ENCODE data around the gene SLAMF1. TPM values are rescaled to one million over a fixed set of nuclear protein-coding genes. Genes with fewer than 3 reads are reported as not detected.
"Not testable (repeated sequence)": the region's sequence is repeated elsewhere in the genome, so short reads cannot be mapped to it uniquely, and the experiment has no call there.

Gene SLAMF1
- total RNA-seq, 1 experiment from 2014 or later = not detected

DNA sequence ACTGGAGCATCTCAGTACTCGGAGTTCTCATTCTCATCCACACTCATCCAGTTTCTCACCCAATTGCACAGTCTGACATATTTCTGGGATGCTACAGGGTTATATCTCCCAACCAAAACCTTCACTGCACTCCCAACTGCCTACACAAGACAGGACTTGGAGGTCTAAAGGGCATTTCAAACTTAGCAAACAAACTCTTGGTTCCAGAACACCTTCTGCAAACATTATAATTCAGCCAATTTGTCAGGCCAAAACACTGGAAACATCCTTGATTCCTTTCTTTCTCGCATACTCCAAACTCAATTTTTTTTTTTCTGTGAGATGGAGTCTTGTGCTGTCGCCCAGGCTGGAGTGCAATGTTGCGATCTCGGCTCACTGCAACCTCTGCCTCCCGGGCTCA, 7.9 kb downstream of the SLAMF1 start:
- no peak for DNase-seq
- H3K27ac ChIP-seq = no peak overlapping the region
- H3K36me3 ChIP-seq = no peaks in the 10 kb centered on the region
- H3K9me3 ChIP-seq (replicated peaks) = no peaks in the 10 kb centered on the region
- H3K4me3 ChIP-seq = no peak overlapping the region
- H3K27me3 ChIP-seq = no peaks in the 10 kb centered on the region
- peaks cover 4% of the 10 kb centered on the region; the same call in 1 of the 2 replicates for H3K4me1 ChIP-seq

DNA sequence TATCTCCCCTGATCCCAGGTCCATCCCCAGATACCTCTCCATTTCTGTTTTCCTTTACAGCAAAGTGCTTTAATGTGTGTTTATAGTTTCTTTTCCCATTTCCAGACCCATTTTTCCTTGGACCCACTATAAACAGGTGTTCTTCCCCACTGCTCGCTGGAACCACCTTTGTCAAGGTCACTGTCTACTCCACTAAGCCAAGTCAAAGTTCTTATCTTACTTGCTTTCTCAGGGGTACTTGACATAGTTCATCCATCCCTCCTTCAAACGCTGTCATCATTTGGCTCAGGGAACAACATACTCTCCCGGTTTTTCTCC, 8.3 kb downstream of the SLAMF1 start:
- no peaks in the 10 kb centered on the region for H3K27me3 ChIP-seq
- no peaks in the 10 kb centered on the region for H3K9me3 ChIP-seq (replicated peaks)
- no peaks in the 10 kb centered on the region for H3K36me3 ChIP-seq
- peaks cover 4% of the 10 kb centered on the region; the same call in 1 of the 2 replicates for H3K4me1 ChIP-seq
- no peak for DNase-seq
- H3K4me3 ChIP-seq = no peak overlapping the region
- H3K27ac ChIP-seq = no peak overlapping the region

DNA sequence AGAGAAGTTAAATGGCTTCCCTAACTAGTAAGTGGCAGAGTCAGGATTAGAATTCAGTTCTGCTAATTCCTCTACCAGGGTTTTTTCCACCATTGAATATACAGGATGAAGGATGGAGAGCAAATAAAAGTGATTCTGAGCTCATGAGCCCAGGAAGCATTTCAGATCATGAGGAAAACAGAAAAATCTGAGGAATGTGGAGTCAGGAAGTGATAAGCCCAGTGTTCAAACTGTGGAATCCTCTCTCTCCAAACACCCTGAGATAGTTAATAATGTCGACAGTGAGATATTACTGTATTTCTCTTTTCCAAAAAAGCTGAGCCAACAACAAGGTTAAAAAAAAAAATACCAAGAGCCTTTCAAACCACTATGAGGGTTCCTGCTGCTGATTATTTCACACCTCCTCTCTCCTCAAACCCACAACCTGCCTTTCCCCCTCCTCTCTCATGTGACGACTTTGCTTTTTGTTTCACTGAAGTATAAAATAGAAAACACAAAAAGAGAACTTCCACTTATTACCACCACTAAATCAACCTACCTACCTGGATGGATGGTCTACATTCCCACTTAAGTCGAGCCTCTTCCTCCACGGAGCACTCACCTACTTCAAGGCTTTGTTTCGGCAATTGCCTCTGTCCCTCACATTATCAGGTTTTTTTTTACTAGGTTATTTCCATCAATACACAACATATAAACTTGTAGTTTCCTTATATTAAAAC, 8.9 kb downstream of the SLAMF1 start:
- H3K4me1 ChIP-seq = peaks cover 4% of the 10 kb centered on the region; the same call in 1 of the 2 replicates
- no peaks in the 10 kb centered on the region for H3K9me3 ChIP-seq (replicated peaks)
- H3K4me3 ChIP-seq = no peak overlapping the region
- no peaks in the 10 kb centered on the region for H3K36me3 ChIP-seq
- no peak for DNase-seq
- H3K27me3 ChIP-seq = no peaks in the 10 kb centered on the region
- H3K27ac ChIP-seq = no peak overlapping the region

DNA sequence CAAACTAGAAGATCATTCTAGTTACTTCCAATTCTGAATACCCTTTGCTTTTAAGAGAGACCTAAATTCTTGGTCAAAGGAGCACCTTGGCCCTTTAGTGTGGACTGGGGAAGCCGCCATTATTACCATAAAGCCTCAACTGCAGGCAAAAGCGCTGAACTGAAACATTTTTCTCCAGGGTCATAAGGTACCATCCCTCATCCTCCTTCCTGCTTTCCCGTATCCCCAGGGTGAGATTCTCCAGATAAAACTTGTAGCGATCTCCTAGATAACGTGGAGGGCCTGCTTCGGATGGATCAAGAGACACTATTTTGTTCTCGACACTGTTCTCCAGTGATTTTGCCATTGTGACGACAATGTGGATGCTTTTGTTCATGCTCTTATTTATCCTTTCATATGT, 9.8 kb downstream of the SLAMF1 start:
- Histone ChIP-seq H3K9me3 (replicated peaks) (no peaks in the 10 kb centered on the region), H3K4me3 (no peak overlapping the region), H3K36me3 (no peaks in the 10 kb centered on the region), H3K4me1 (peaks cover 4% of the 10 kb centered on the region; the same call in 1 of the 2 replicates), H3K27me3 (no peaks in the 10 kb centered on the region), H3K27ac (no peak overlapping the region)
- DNase-seq = no peak

DNA sequence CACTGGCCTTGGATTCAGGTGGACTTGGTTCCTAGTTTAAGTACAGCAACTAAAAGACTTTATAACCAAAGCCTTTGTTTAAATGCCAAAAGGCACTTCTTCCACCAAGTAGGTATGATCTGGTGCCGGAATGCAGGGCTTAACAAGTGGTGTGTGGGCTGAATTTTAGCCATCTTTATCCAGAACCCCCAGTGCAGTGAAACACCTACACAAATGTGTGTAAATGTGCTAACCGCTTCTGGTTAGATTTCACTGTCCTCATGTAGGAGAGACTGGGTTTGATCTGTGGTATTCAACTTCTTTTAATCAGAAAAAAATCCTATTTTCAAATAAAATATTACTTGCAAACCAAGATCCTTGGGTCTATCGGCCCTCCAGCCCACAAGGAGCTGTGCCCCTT, 10.3 kb downstream of the SLAMF1 start:
- Histone ChIP-seq H3K27me3 (no peaks in the 10 kb centered on the region), H3K4me3 (no peak overlapping the region), H3K4me1 (peaks cover 4% of the 10 kb centered on the region; the same call in 1 of the 2 replicates), H3K9me3 (replicated peaks) (no peaks in the 10 kb centered on the region), H3K36me3 (no peaks in the 10 kb centered on the region), H3K27ac (no peak overlapping the region)
- no peak for DNase-seq

DNA sequence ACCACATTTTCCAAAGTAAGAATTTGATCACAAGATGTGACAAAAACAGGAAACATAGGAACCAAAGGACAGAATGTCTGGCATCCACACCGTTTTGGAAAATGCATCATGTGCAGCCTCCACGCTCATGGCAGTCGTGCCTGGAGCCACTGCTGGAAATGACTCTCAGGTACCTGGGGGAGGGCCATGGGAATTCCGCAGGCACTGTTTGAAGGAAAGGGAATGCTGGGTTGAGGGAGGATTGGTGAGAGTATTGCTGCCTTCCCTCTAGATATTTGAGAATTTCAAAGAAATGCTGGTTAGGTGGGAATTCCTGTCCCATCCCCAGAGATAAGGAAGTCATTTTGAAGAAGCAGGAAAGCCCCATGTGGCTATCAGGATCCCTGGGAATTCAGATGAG, 10.8 kb downstream of the SLAMF1 start:
- H3K27ac ChIP-seq = no peak overlapping the region
- no peak for DNase-seq
- no peaks in the 10 kb centered on the region for H3K36me3 ChIP-seq
- no peaks in the 10 kb centered on the region for H3K9me3 ChIP-seq (replicated peaks)
- no peaks in the 10 kb centered on the region for H3K27me3 ChIP-seq
- peaks cover 8% of the 10 kb centered on the region; the same call in 1 of the 2 replicates for H3K4me1 ChIP-seq
- H3K4me3 ChIP-seq = no peak overlapping the region

DNA sequence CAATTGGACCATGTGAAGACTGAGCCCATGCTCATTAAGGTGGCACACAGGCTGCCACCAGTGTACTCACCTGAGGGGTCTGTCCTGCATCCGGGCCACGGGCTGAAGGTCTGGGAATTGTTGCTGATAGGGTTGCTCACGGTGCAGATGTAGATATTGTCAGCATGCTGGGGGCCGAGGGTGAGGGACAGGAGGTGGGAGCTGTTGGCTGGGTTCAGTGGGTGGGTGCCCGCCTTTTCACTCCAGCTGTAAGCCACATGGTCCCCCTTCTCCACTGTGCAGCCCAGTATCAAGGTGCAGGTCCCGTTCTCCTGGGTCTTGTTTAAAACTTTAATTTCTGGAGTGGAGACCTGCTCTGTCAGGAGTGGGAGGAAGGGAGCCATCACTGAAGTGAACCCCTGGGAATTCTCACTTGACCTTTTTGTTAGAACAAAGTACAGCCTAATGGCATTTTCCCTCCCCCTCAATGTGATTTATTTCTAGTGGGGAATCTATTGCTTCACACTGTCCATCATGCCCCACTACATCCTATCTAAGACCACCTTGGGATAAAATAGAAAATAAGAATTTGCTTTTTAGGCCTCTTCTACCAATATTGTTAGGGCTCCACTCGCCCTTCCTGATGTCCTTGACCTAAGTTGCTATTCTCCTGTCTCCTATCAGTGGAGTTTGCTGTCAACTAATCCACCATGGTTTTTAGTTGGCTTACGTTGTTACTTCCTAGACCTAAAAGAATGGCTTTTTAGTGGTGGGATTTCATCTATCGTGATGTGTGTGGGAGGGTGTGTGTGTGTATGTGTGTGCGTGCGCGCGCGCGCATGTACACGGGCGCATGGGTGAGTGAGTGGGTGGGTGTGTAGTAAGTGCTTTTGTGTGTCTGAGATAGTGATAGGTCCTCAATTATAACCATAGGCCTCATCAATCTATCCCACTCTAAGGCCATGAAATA, 12.0 kb downstream of the SLAMF1 start:
- Histone ChIP-seq H3K4me1 (peaks cover 19% of the 10 kb centered on the region), H3K27ac (no peak overlapping the region), H3K9me3 (replicated peaks) (no peaks in the 10 kb centered on the region), H3K4me3 (no peak overlapping the region), H3K27me3 (no peaks in the 10 kb centered on the region), H3K36me3 (no peaks in the 10 kb centered on the region)
- DNase-seq = no peak

DNA sequence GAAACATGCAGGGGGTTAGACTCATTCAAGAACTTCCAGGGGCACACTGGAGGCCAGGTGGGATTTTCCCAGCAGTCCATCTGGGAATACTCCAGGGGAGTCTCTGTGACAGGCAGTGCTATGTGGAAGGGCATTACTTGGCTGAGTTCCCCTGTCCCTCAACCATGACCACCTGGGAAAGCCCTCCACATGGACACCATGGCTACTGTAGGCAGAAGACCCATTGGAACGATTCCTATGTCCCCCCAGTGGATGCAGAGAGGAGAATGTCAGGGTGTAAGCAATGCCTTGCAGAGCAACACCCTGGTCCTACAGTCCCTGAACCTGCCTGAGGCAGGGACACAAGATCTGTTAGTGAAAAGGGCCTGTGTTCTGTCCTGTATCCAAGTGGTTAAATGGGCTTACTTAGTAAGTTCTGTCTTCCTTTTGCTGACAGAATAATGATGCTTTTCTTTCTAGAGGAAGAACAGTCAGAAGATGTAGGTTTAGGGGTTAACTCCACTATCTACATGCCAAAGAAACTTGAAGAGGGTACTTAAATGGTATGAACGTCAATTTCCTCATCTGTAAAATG, 13.4 kb downstream of the SLAMF1 start:
- no peaks in the 10 kb centered on the region for H3K36me3 ChIP-seq
- no peak for DNase-seq
- H3K9me3 ChIP-seq (replicated peaks) = no peaks in the 10 kb centered on the region
- no peak overlapping the region for H3K4me3 ChIP-seq
- no peaks in the 10 kb centered on the region for H3K27me3 ChIP-seq
- no peak overlapping the region for H3K27ac ChIP-seq
- peaks cover 19% of the 10 kb centered on the region for H3K4me1 ChIP-seq

DNA sequence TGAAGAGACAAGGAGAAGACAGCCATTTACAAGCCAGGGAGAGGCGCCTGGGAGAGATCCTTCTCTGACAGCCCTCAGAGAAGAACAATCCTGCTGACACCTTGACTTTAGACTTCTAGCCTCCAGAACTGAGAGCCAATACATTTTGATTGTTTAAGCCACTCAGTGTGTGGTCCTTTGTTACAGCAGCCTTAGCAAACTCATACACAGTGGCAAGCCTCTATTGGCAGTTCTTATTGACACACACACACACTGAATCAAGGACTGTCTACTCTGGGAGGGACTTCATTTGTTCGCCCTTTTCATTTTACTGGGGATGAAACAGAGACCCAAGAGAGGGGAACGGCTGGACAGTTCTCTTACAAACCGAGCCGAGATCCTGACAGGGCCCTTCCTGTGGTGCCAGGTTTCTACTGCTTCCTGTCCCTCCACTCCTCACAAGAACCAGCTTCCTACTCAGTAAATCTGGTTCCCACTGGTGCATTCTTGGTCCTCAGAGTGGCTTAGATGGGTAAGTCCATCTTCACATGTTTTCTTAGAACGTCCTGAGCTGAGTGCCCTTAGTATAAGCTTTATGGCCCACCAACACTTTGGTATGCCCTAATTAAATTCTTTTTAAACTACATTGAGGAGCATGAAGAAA, 14.7 kb downstream of the SLAMF1 start:
- no peaks in the 10 kb centered on the region for H3K9me3 ChIP-seq (replicated peaks)
- peaks cover 15% of the 10 kb centered on the region for H3K4me1 ChIP-seq
- H3K27me3 ChIP-seq = no peaks in the 10 kb centered on the region
- DNase-seq = no peak
- no peak overlapping the region for H3K27ac ChIP-seq
- no peak overlapping the region for H3K4me3 ChIP-seq
- no peaks in the 10 kb centered on the region for H3K36me3 ChIP-seq

DNA sequence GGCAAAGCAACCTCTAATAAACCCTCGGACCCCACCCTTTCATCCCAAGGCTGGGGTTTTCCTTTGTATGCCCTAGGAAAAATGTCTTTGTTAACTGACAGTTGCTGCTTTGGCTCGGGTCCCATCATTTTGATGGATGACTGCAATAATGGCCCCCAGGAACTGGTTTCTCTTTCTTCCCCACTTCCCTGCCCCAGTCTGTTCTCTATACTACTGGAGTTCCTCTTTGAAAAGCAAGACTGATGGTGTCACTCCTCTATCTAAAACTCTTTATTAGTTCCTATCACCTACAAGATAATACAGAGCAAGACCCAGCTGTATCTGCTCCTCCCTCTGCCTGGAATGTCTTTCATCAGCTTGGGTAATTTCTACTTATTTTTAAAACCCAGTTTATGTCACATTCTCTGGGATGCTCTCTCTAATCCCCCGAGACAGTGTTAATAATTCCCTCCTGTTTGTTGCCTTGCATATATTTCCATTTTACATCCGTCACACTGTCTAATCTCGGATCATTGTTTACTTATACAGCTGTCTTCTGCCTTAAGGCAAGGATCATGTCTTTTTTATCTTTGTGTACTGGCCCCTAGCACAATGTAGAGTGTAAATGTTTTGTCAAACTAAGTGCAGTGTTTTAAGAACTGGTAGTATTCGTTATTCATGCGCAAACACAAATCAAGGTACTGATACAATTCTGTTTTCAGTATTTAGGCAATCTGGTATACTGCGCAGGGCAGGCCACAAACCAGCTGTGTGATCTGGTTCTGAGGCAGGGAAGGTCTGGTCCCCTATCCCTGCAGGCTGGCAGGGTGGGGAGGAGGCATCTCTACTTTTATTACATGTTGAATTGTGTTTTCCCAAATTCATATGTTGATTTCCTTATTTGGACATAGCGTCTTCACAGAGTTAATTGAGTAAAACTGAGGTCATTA, 16.1 kb downstream of the SLAMF1 start:
- no peak overlapping the region for H3K4me3 ChIP-seq
- no peaks in the 10 kb centered on the region for H3K27me3 ChIP-seq
- no peaks in the 10 kb centered on the region for H3K36me3 ChIP-seq
- H3K9me3 ChIP-seq (replicated peaks) = no peaks in the 10 kb centered on the region
- DNase-seq = peak; percentile 7 to 45
- H3K4me1 ChIP-seq = peaks cover 15% of the 10 kb centered on the region
- 0 out of 2 replicates have a peak overlapping the region, but pooled peaks have one; percentile 13 for H3K27ac ChIP-seq

DNA sequence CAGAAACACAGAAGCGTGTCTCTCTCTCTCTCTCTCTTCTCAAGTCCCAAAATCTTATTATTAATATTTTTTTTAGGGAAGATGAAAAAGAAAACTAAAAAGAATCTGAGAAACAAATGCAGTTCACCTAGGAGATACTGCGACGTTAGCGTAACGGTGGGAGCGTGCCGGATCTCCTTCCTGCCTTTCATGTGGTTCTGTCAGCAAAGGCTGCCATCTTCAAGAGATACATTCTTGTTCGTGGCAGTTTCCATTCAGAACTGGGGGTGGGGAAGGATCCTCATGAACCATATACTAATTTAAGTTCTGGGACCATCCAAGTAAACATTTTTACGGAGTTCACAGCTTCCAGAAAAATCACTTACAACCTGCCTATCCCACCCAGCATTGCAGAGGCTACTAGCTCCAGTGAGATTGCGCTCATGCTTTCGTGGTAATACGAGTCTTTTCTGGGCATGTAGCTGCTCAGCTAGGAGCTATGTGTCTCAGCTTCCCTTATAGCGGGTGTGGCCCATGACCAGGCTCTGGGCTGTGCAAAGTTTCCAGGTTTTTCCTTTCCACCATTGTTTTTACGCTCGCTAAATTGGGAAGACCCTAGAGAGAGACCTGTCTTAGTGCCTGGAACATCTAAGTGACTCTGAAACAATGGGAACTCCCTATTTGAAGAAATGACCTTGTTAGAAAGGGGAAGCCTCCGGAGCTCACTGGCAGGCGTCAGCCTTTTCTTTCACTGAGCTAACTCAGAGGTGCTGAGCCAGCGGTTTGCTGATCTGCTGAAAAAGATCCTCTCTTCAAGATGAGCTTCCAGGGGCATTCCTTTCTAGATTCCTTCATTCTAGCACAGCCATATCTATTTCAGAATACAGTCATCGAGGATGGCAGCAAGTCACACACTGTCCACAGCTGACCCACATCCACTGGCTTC, 17.3 kb downstream of the SLAMF1 start:
- Histone ChIP-seq H3K9me3 (replicated peaks) (no peaks in the 10 kb centered on the region), H3K27ac (no peak overlapping the region), H3K4me1 (peaks cover 15% of the 10 kb centered on the region), H3K27me3 (no peaks in the 10 kb centered on the region), H3K36me3 (no peaks in the 10 kb centered on the region), H3K4me3 (no peak overlapping the region)
- DNase-seq = no peak

DNA sequence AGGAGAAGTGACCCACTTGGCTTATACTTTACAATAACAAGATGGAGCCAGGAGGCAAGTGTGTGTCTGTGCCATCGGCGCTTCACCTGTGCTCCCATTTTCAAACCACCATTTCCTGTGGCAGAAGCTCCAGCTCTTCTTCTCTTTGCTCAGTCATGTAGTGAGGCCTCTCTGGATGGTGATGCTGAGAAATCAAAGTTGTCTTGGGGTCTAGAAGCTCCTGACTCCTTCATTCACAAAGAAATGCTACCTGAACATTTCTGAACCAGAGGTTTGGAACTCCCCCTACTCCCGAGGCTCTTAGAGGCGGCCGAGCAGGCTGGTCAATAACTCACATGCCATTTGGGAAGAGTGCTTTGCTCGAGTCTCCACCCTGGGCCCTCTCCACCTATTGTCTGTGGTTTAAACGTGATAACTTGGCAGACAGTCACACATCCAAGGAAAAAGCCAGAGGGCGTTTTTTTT, 18.0 kb downstream of the SLAMF1 start:
- Histone ChIP-seq H3K4me3 (no peak overlapping the region), H3K36me3 (no peaks in the 10 kb centered on the region), H3K27me3 (no peaks in the 10 kb centered on the region), H3K9me3 (replicated peaks) (no peaks in the 10 kb centered on the region), H3K4me1 (peaks cover 15% of the 10 kb centered on the region), H3K27ac (no peak overlapping the region)
- no peak for DNase-seq

DNA sequence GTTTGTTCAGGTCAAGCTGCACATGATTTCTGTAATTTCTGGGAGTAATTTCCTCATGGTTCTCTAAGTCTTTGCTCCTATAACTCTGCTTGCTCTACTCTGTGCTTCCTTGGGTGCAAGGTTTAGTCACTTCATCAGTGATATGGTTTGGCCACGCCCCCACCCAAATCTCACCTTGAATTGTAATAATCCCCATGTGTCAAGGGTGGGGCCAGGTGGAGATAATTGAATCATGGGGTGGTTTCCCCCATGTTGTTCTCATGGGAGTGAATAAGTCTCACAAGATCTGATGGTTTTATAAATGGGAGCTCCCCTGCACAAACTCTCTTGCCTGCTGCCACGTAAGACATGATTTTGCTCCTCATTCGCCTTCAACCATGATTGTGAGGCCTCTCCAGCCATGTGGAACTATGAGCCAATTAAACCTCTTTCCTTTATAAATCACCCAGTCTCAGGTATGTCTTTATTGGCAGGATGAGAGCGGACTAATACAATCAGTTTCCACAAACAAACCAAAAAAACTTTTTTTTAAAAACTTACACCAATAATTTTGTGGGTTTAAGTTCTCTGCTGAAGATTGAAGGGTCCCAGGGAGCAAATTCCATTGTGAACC, 19.1 kb downstream of the SLAMF1 start:
- H3K27me3 ChIP-seq; H3K27ac ChIP-seq; H3K36me3 ChIP-seq; H3K9me3 ChIP-seq (replicated peaks); DNase-seq; H3K4me3 ChIP-seq: not testable (repeated sequence)
- peaks cover 15% of the 10 kb centered on the region for H3K4me1 ChIP-seq
